NT2/D1 (cell line): Measurements from ENCODE around the gene FTO.

Source experiments
- YY1 ChIP-seq: IDR thresholded peaks from 2 replicates; pipeline ENCODE4 v1.6.1; 2011; ENCODE audit not compliant: insufficient read length, insufficient read depth
- ZNF274 ChIP-seq: IDR thresholded peaks from 2 replicates; pipeline ENCODE4 v1.6.1; 2011; ENCODE audit warnings: mild to moderate bottlenecking, low read depth, low read length

- no peak for TF ChIP-seq ZNF274
- TF ChIP-seq YY1 = no peak
Measured at GRCh38 chr16:54160939-54161897, 457.3 kb downstream of the FTO start.
